Mesodermal cell (in vitro differentiated cells): Measurements from ENCODE around the gene CST5. TPM values are rescaled to one million over a fixed set of nuclear protein-coding genes. Genes with fewer than 3 reads are reported as not detected.

Experiments used
- H3K27ac ChIP-seq: 2 replicates; pipeline ENCODE4 v1.7.0; 2013; ENCODE audit warnings: mild to moderate bottlenecking, low read depth, low read length, moderate library complexity; ENCODE audit not compliant: severe bottlenecking
- H3K36me3 ChIP-seq: 2 replicates; pipeline ENCODE4 v1.7.1; 2013; ENCODE audit warnings: mild to moderate bottlenecking, low read length, moderate library complexity; ENCODE audit not compliant: control insufficient read depth, insufficient read depth
- H3K4me1 ChIP-seq: one replicate; pipeline ENCODE4 v1.7.1; 2013; ENCODE audit warnings: mild to moderate bottlenecking, low read length; ENCODE audit not compliant: insufficient read depth, control insufficient read depth, poor library complexity, severe bottlenecking
- H3K4me3 ChIP-seq: 2 replicates; pipeline ENCODE4 v1.7.0; 2013; ENCODE audit warnings: low read length, control low read depth, mild to moderate bottlenecking; ENCODE audit not compliant: insufficient read depth, poor library complexity, severe bottlenecking; ENCODE audit errors: extremely low read depth
- H3K9me3 ChIP-seq: 2 replicates; pipeline ENCODE4 v1.7.1; 2013; ENCODE audit warnings: mild to moderate bottlenecking, low read length, moderate library complexity; ENCODE audit not compliant: control insufficient read depth
- WGBS, 2 experiments: methylation state at CpG; one replicate each; pipeline ENCODE4 v1.1.5; 2013; ENCODE audit warnings: missing lambda C conversion rate in 2 of 2; ENCODE audit not compliant: insufficient coverage in 2 of 2; 5-methylcytosine and 5-hydroxymethylcytosine counted together
- polyA plus RNA-seq, 2 experiments: library from polyadenylated mRNA; stranded (reverse); fragments of 50-300 nt; gene quantifications; one replicate each; pipeline ENCODE4 v1.2.3, GENCODE V29; 2013

The CST5 gene, protein sequence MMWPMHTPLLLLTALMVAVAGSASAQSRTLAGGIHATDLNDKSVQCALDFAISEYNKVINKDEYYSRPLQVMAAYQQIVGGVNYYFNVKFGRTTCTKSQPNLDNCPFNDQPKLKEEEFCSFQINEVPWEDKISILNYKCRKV
- not detected for polyA plus RNA-seq (2013, experiment 1 of 2)
- not detected for polyA plus RNA-seq (2013, experiment 2 of 2)

DNA sequence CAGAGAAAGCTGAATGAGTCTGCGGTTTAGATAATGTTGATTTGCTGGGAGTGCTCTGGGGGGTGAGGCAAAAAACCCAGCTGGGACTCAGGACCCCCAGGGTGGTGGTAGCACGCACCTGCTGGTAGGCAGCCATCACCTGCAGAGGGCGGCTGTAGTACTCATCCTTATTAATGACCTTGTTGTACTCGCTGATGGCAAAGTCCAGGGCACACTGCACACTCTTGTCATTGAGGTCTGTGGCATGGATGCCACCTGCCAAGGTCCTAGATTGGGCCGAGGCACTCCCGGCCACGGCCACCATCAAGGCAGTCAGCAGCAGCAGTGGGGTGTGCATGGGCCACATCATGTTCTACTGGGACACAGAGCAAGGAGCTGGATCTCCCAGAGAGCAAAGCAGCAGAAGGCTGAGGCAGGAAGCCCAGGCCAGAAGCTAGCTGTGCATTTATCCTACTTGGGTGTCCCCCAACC, at the start of gene CST5:
Gene CST5 (minus strand): TSS at position 421 of the 471 bp plus-strand sequence. CDS start 72 bp downstream, at position 349.
- no peaks in the 10 kb centered on the region for H3K36me3 ChIP-seq
- H3K27ac ChIP-seq, result no peak within 1 kb of the TSS
- WGBS, 2 experiments, result 89 to 94% methylated on average over 6 to 7 of the region's 7 CpGs
- H3K4me3 ChIP-seq, result no peak within 1 kb of the TSS
- H3K9me3 ChIP-seq, result no peaks in the 10 kb centered on the region
- H3K4me1 ChIP-seq, result peaks cover 2% of the 10 kb centered on the region

DNA sequence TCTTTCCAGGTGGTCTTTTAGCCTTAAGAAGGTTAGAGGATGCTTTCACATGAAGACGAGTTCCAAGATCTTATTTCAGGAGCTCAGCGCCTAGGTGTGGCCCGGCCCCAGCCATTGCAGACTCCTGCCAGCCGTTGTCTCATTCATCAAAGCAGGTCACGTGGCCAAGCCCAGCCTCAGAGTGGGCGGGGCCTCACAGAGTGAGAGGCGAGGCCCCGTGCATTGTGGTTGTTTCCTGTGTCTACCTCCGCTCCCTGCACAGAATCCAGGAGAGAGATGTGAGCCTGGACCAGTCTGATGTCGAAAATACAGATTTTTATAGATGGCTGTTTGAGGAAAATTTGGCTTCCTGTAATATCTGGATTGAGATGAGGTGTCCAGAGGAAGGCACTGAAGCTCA, 49.2 kb upstream of the CST5 start:
- Histone ChIP-seq H3K9me3 (no peaks in the 10 kb centered on the region), H3K36me3 (no peaks in the 10 kb centered on the region), H3K27ac (no peak overlapping the region), H3K4me1 (no peaks in the 10 kb centered on the region), H3K4me3 (no peak overlapping the region)
- WGBS, 2 experiments, result 84 to 86% methylated on average over 10 of the region's 10 CpGs

DNA sequence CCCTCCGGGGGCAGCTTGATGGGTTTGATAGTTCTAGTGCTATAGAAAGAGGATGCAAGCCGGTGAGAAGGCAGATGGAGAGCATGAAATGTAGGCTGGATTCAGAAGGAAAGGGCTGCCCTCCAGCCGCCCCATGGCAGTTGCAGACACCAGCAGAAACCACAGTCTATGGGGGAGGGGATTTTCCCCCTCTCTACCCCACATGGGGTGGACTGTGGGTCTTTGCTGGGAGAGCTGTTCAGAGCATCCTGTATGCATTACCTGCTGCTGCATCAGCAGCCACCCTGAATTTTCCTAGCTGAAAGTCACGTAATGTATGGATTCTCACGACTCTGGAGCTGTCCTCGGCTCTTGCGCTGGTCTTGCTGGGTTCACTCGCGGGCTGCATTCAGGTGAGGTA, 48.8 kb upstream of the CST5 start:
- no peak overlapping the region for H3K4me3 ChIP-seq
- no peak overlapping the region for H3K27ac ChIP-seq
- no peaks in the 10 kb centered on the region for H3K9me3 ChIP-seq
- 85 to 90% methylated on average over 6 to 8 of the region's 9 CpGs for WGBS, 2 experiments
- H3K36me3 ChIP-seq, result no peaks in the 10 kb centered on the region
- no peaks in the 10 kb centered on the region for H3K4me1 ChIP-seq

DNA sequence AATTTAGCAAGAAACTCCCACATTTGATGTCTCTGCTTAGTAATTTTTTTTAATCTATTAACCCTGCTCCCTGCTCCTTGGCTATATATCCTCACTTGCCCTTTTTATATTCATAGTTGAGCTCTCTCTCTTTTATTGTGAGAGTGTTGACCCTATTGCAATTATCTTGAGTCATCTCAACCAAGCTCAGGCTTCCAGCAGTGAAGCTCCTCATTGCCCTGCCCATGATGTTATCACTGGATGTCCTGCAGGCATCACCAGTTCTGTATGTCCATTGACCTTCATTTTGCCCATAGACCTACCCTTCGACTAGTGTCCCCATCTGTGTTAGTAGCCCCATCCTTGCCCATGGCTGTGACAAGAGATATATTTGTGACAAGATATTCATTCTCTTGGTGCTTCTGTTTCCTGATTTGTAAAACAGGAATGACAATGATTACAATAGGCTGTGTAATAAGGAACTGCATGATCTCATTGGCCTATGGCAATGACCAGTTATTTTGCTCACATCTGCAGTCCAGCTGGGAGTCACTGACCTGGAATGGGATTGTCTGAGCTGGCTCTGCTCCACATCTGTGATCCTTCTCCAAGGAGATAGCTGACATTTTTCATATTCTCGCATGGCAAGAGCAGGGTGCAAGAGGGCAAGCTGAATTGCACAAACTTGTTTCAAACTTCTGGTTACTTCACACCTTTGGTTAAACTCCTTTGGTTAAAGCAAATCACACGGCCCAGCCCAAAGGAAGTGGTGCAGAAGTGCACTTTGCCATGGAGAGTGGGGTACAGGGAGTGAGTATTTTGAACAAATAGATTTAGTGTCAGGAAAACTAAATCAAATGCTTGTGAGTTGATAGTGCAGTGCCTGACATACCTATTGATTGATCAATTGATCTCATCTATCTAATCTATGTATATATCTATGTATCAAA, 47.7 kb upstream of the CST5 start:
- Histone ChIP-seq H3K9me3 (no peaks in the 10 kb centered on the region), H3K36me3 (no peaks in the 10 kb centered on the region), H3K4me1 (no peaks in the 10 kb centered on the region), H3K27ac (no peak overlapping the region), H3K4me3 (no peak overlapping the region)
- WGBS, 2 experiments, result 56 to 62% methylated on average over 3 of the region's 3 CpGs

DNA sequence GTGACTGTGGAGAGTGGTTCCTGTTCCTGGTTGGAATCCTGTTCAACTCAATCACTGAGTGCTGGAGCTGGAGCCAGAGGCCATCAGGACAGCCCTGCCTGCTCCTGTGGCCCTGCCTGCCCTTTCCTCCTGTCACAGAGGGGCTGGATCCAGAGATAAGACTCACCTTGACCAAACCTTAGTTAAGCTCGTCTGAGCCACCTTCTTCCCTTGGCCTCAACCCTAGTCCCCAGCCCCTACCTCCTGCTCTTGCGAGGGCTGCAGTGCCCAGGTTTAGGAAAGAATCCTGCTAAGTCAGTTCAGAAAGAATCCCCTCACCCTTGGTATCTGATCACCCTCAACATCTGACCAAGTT, 47.0 kb upstream of the CST5 start:
- Histone ChIP-seq H3K4me1 (no peaks in the 10 kb centered on the region), H3K4me3 (no peak overlapping the region)
- WGBS, 2 experiments, result 86 to 93% methylated on average over 2 of the region's 2 CpGs

DNA sequence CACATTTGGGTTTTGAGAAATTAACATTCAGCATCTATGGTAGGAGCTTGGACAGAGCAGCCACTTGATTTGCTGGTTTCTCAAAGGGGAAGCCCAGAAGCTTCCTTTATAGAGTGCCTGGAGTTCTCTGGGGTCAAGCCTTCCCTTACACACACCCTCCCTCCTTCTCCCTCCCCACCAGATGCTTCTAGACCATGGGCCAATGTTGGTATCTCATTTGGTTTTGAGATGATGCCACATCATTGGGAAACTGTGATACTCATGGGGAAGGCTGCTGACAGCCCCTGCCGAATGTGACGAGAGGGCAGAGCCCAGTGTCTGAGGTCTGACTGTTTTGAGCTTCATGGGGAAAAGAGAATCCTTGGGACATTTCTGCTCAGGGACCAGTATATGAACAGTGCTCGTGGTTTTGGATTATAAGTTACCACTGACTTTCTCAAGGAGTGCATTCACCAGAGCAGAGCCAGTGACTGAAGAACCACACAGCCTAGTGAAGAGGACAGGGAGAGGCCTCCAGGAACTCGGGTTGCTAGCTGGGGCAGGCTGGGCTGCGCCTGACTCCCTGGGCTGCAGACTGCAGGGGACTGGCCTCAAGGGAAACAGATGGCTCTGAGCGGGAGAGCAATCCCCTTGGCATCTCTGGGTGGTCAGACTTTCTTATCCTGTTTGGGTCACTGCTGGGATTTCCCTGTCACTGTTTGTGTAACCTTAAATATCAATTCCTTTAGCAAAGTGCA, 46.4 kb upstream of the CST5 start:
- WGBS, 2 experiments, result 78 to 88% methylated on average over 6 of the region's 6 CpGs
- H3K36me3 ChIP-seq, result no peaks in the 10 kb centered on the region

More for the DNA sequence above, 47.0 kb upstream of the CST5 start:
- H3K9me3 ChIP-seq, result no peaks in the 10 kb centered on the region
- no peaks in the 10 kb centered on the region for H3K36me3 ChIP-seq
- H3K27ac ChIP-seq, result no peak overlapping the region

DNA sequence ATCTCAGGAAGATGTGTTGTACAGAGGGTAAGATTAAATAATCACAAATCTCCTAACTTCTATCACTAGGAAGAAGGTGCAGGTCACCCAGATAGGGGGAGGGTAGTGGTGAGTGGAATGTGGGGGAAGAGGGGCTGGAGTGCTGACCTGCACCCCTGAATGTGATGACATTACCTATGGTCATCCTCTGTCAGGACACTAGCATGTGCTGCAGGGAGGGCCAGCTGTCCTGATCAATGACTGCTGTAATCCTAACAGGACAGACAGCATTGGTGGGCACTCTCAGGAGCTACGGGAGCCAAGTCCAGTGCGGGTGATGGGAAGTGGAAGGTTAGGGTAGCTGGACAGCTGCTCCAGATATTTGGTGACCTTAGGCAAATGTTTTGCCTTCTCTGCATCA, 45.2 kb upstream of the CST5 start:
- H3K27ac ChIP-seq, result no peak overlapping the region
- H3K4me1 ChIP-seq, result no peaks in the 10 kb centered on the region
- H3K9me3 ChIP-seq, result no peaks in the 10 kb centered on the region
- no peak overlapping the region for H3K4me3 ChIP-seq
- H3K36me3 ChIP-seq, result no peaks in the 10 kb centered on the region
- WGBS, 2 experiments, result 94 to 95% methylated on average over 2 of the region's 2 CpGs

More for the DNA sequence above, 46.4 kb upstream of the CST5 start:
- Histone ChIP-seq H3K27ac (no peak overlapping the region), H3K4me3 (no peak overlapping the region), H3K4me1 (no peaks in the 10 kb centered on the region), H3K9me3 (no peaks in the 10 kb centered on the region)

DNA sequence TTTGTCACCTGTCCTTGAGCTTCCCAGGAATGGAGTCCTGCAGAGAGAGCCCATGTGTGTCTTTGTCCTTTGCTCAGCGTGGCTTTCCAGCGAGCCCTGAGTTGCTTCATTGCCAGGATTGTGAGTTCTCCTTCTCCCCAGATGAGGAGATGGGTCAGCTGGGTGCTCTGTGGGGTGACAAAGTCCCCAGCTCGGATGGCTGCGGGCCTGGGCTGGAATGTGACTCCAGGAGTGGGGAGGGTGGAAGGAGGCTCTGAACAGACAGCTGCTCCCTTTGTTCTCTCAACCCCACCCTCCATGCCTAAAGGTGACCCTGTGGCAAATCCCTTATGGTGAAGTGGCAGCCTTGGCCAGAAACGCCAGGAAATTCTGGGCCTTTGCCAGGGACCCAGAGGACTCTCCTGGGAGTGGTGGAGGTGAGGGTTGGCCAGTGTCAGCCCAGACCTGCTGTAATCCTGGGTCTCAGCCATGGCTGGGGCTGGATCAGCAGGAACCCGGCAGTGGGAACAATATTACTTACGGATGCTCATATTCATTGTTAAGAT, 44.4 kb upstream of the CST5 start:
- Histone ChIP-seq H3K4me3 (no peak overlapping the region), H3K27ac (no peak overlapping the region), H3K9me3 (no peaks in the 10 kb centered on the region), H3K36me3 (no peaks in the 10 kb centered on the region), H3K4me1 (no peaks in the 10 kb centered on the region)
- WGBS, 2 experiments, result 63 to 100% methylated on average over 1 to 2 of the region's 7 CpGs

DNA sequence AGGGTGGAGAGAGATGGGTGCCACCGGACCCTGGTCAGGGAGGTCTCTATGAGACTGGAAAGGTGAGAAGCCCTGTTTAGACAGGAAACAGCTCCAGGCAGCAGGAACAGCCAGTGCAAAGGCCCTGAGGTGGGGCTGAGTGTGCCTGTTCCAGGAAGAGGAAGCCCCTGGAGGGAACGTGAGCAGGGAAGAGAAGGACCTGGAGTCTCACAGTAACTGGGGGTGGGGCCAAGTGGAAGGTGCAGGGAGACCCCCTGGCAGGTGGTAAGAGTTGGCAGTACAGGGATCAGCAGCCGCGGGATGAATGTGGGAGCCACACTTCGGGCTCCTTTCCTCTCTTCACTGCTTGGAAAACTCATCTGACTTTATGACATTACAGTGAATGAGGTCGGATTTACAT, 43.8 kb upstream of the CST5 start:
- 78 to 94% methylated on average over 5 to 6 of the region's 6 CpGs for WGBS, 2 experiments
- Histone ChIP-seq H3K9me3 (no peaks in the 10 kb centered on the region), H3K4me3 (no peak overlapping the region), H3K4me1 (no peaks in the 10 kb centered on the region), H3K27ac (no peak overlapping the region), H3K36me3 (no peaks in the 10 kb centered on the region)
